Vagina (tissue), 2 donors: ENCODE results near the gene ADAMTSL1.

Experiments
- POLR2A ChIP-seq, 2 donors: fragments of 450-650 bp; IDR thresholded peaks; one replicate each; pipeline ENCODE4 v1.6.1; 2017; ENCODE audit warnings: antibody characterized with exemption in 2 of 2, mild to moderate bottlenecking in 2 of 2, moderate library complexity in 2 of 2
- TF ChIP-seq, protein P1 (sequence below), 3 experiments: fragments of 450-650 bp in 2 of 3; fragments of 200-600 bp in 1 of 3; sonication (generic) in 1 of 3; IDR thresholded peaks; one replicate each; pipeline ENCODE4 v1.5.1; 2017 to 2019; ENCODE audit warnings: antibody characterized with exemption in 3 of 3, mild to moderate bottlenecking in 2 of 3, moderate library complexity in 2 of 3

GRCh38 chr9:18520416-18521047 is 46.6 kb downstream of the ADAMTSL1 start:
- TF ChIP-seq POLR2A (IDR thresholded peaks at IDR 0.05), result no peak
- TF ChIP-seq, protein P1, sequence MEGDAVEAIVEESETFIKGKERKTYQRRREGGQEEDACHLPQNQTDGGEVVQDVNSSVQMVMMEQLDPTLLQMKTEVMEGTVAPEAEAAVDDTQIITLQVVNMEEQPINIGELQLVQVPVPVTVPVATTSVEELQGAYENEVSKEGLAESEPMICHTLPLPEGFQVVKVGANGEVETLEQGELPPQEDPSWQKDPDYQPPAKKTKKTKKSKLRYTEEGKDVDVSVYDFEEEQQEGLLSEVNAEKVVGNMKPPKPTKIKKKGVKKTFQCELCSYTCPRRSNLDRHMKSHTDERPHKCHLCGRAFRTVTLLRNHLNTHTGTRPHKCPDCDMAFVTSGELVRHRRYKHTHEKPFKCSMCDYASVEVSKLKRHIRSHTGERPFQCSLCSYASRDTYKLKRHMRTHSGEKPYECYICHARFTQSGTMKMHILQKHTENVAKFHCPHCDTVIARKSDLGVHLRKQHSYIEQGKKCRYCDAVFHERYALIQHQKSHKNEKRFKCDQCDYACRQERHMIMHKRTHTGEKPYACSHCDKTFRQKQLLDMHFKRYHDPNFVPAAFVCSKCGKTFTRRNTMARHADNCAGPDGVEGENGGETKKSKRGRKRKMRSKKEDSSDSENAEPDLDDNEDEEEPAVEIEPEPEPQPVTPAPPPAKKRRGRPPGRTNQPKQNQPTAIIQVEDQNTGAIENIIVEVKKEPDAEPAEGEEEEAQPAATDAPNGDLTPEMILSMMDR (IDR thresholded peaks at IDR 0.05), result no peak
